Activated CD4-positive, alpha-beta T cell treated with anti-CD3 and anti-CD28 coated beads, Interleukin-2, amount 50 U/mL, for 16 hours (primary cell): Measurements from ENCODE around the gene REEP6.
A peak's percentile ranks its signal among the peaks of the same experiment; 100 is the strongest.
"Not testable (repeated sequence)": the region's sequence is repeated elsewhere in the genome, so short reads cannot be mapped to it uniquely, and the experiment has no call there.

Experiments
- DNase-seq: peaks from one replicate; pipeline ENCODE4 v3.0.0-alpha.2; 2020

The REEP6 gene

GRCh38 chr19:1473085-1473851 lies 17.7 kb upstream of the REEP6 start:
- no peak for DNase-seq

- DNase-seq, result no peak
Measured at GRCh38 chr19:1474011-1474764, 16.8 kb upstream of the REEP6 start.

GRCh38 chr19:1474765-1475351 lies 16.1 kb upstream of the REEP6 start:
- DNase-seq, result no peak

- no peak for DNase-seq
Measured at GRCh38 chr19:1475751-1476437, 15.1 kb upstream of the REEP6 start.

GRCh38 chr19:1477056-1477455 lies 13.9 kb upstream of the REEP6 start:
- not testable (repeated sequence) for DNase-seq

GRCh38 chr19:1478934-1479707 lies 11.9 kb upstream of the REEP6 start, which contains the start of gene C19orf25:
C19orf25 (minus strand) TSS chr19:1479215; CDS start chr19:1478903, 312 bp downstream.
- DNase-seq, result peak; percentile 97

GRCh38 chr19:1481224-1481892 lies 9.6 kb upstream of the REEP6 start:
- no peak for DNase-seq

- DNase-seq, result no peak
Measured at GRCh38 chr19:1481893-1482360, 9.1 kb upstream of the REEP6 start.

GRCh38 chr19:1482361-1483130 lies 8.4 kb upstream of the REEP6 start:
- DNase-seq, result no peak

GRCh38 chr19:1483131-1483978 lies 7.6 kb upstream of the REEP6 start:
- no peak for DNase-seq

- no peak for DNase-seq
Measured at GRCh38 chr19:1483979-1484428, 7.0 kb upstream of the REEP6 start.

GRCh38 chr19:1486720-1487575 lies 4.0 kb upstream of the REEP6 start:
- no peak for DNase-seq

- DNase-seq, result no peak
Measured at GRCh38 chr19:1487576-1488281, 3.3 kb upstream of the REEP6 start.

- DNase-seq, result no peak
Measured at GRCh38 chr19:1488282-1488601, 2.7 kb upstream of the REEP6 start.

GRCh38 chr19:1489463-1490310 lies 1.3 kb upstream of the REEP6 start:
- no peak for DNase-seq

- DNase-seq, result peak; percentile 99
Measured at GRCh38 chr19:1490311-1491113, 469 bp upstream of the REEP6 start, which contains the start of gene PCSK4. PCSK4 (minus strand) TSS chr19:1490350; CDS start chr19:1490346, 4 bp downstream.
